LNCAP (cell line): ENCODE results near the gene PLEKHG7.
A peak's percentile ranks its signal among the peaks of the same experiment; 100 is the strongest.

Experiments
- CTCF ChIP-seq: fragments of 450-650 bp; IDR thresholded peaks from 2 replicates; pipeline ENCODE4 v1.5.1; 2017; ENCODE audit warnings: mild to moderate bottlenecking

PLEKHG7 gene

GRCh38 chr12:92775416-92775815, 72.6 kb downstream of the PLEKHG7 start:
- TF ChIP-seq CTCF: no peak

GRCh38 chr12:92778525-92778924, 75.7 kb downstream of the PLEKHG7 start:
- TF ChIP-seq CTCF: no peak

- no peak for TF ChIP-seq CTCF
Measured at GRCh38 chr12:92779902-92780301, 77.1 kb downstream of the PLEKHG7 start.

- no peak for TF ChIP-seq CTCF
Measured at GRCh38 chr12:92784356-92784755, 81.6 kb downstream of the PLEKHG7 start.

- TF ChIP-seq CTCF: peak; percentile 56
Measured at GRCh38 chr12:92784797-92785562, 82.2 kb downstream of the PLEKHG7 start.

GRCh38 chr12:92785563-92785950, 82.8 kb downstream of the PLEKHG7 start:
- TF ChIP-seq CTCF: no peak

- no peak for TF ChIP-seq CTCF
Measured at GRCh38 chr12:92786045-92786444, 83.3 kb downstream of the PLEKHG7 start.

- no peak for TF ChIP-seq CTCF
Measured at GRCh38 chr12:92794814-92795213, 92.0 kb downstream of the PLEKHG7 start.
